ENCODE results near the gene KATNB1. TPM values are rescaled to one million over a fixed set of nuclear protein-coding genes. Genes with fewer than 3 reads are reported as not detected.

KATNB1 gene
- total and polyA plus RNA-seq, 7 experiments from 2014 or later: 20.4 to 32.9 (median 26.0) TPM

GRCh38 chr16:57801809-57802340 lies 66.3 kb downstream of the KATNB1 start:
- H3K4me1 ChIP-seq (ENCODE audit: control insufficient read depth in 2 of 2, insufficient read depth in 2 of 2, low read length in 2 of 2): peaks cover 0 to 12% of the 10 kb centered on the region in 2 donors
- peaks cover 9 to 61% (median 24%) of the 10 kb centered on the region in 5 donors for H3K27me3 Mint-ChIP-seq
- CTCF ChIA-PET: no interaction called here
- POLR2A ChIA-PET: no interaction called here
- intact Hi-C loops (cut with micrococcal nuclease): loop anchor here in 1 of 2 donors (1.0 kb wide), 1 partner anchor 8 kb away; no protein-coding TSS in a partner anchor
- H3K36me3 ChIP-seq (ENCODE audit: control insufficient read depth in 2 of 3, insufficient read depth in 3 of 3, low read length in 3 of 3): no peaks in the 10 kb centered on the region
- ATAC-seq: no peak
- peaks cover 0 to 8% of the 10 kb centered on the region in 2 donors for H3K27me3 ChIP-seq (ENCODE audit: control insufficient read depth in 2 of 2, insufficient read depth in 2 of 2, low read length in 2 of 2)
- H3K4me1 Mint-ChIP-seq: peaks cover 19 to 38% (median 31%) of the 10 kb centered on the region in 7 donors
- H3K27ac Mint-ChIP-seq: no peak overlapping the region
- H3K36me3 Mint-ChIP-seq: peaks cover 0 to 6% (median 0%) of the 10 kb centered on the region in 5 donors
- H3K4me3 ChIP-seq (ENCODE audit: low read length): no peak overlapping the region
- peak overlapping the region in 6 of 10 donors; percentile 4 to 60 (median 40) for H3K4me3 Mint-ChIP-seq
- H3K9me3 Mint-ChIP-seq: peaks cover 0 to 3% (median 0%) of the 10 kb centered on the region in 11 donors
- DNase-seq: no peak
- no peak overlapping the region for H3K27ac ChIP-seq (ENCODE audit: low read depth, low read length)
- H3K9me3 ChIP-seq (ENCODE audit: control insufficient read depth in 2 of 3, low read length in 3 of 3): no peaks in the 10 kb centered on the region

- no peak within 1 kb of the TSS for H3K27ac ChIP-seq (ENCODE audit: low read depth, low read length)
- Mint-ChIP-seq H3K9me3 (peaks cover 0 to 3% (median 0%) of the 10 kb centered on the region in 11 donors), H3K27me3 (peaks cover 13 to 68% (median 23%) of the 10 kb centered on the region in 5 donors), H3K27ac (peak within 1 kb of the TSS in 8 of 9 donors; percentile 6 to 72 (median 52)), H3K36me3 (peaks cover 0 to 6% (median 0%) of the 10 kb centered on the region in 5 donors), H3K4me1 (peaks cover 19 to 39% (median 32%) of the 10 kb centered on the region in 7 donors), H3K4me3 (peak within 1 kb of the TSS; percentile 82 to 98 (median 90))
- ChIA-PET POLR2A (no interaction called here), CTCF (interaction anchor here (0.7 to 1.0 kb wide), 2 partner anchors 14 to 206 kb away, joined by 3 read pairs; no protein-coding TSS in a partner anchor)
- H3K27me3 ChIP-seq (ENCODE audit: control insufficient read depth in 2 of 2, insufficient read depth in 2 of 2, low read length in 2 of 2): peaks cover 0 to 8% of the 10 kb centered on the region in 2 donors
- no peaks in the 10 kb centered on the region for H3K9me3 ChIP-seq (ENCODE audit: control insufficient read depth in 2 of 3, low read length in 3 of 3)
- H3K4me3 ChIP-seq (ENCODE audit: low read length): peak within 1 kb of the TSS; percentile 39
- peaks cover 0 to 12% of the 10 kb centered on the region in 2 donors for H3K4me1 ChIP-seq (ENCODE audit: control insufficient read depth in 2 of 2, insufficient read depth in 2 of 2, low read length in 2 of 2)
- ATAC-seq (peak; percentile 80), DNase-seq (peak in 5 of 9 donors; percentile 19 to 77 (median 30))
- intact Hi-C loops (cut with micrococcal nuclease): loop anchor here in 1 of 2 donors (1.0 kb wide), 1 partner anchor 8 kb away; no protein-coding TSS in a partner anchor
- H3K36me3 ChIP-seq (ENCODE audit: control insufficient read depth in 2 of 3, insufficient read depth in 3 of 3, low read length in 3 of 3): no peaks in the 10 kb centered on the region
Observed at GRCh38 chr16:57802341-57803133, 67.0 kb downstream of the KATNB1 start, which contains the start of gene KIFC3. Gene KIFC3, minus strand, starts transcription at chr16:57802491. Its CDS starts 4,248 bp downstream, at chr16:57798243.

GRCh38 chr16:57803134-57803990 lies 67.8 kb downstream of the KATNB1 start:
- Histone ChIP-seq H3K27me3 (ENCODE audit: control insufficient read depth in 2 of 2, insufficient read depth in 2 of 2, low read length in 2 of 2) (peaks cover 0 to 8% of the 10 kb centered on the region in 2 donors), H3K36me3 (ENCODE audit: control insufficient read depth in 2 of 3, insufficient read depth in 3 of 3, low read length in 3 of 3) (no peaks in the 10 kb centered on the region), H3K4me3 (ENCODE audit: low read length) (peak overlapping the region; percentile 39), H3K27ac (ENCODE audit: low read depth, low read length) (no peak overlapping the region), H3K9me3 (ENCODE audit: control insufficient read depth in 2 of 3, low read length in 3 of 3) (no peaks in the 10 kb centered on the region), H3K4me1 (ENCODE audit: control insufficient read depth in 2 of 2, insufficient read depth in 2 of 2, low read length in 2 of 2) (peaks cover 5 to 18% of the 10 kb centered on the region in 2 donors)
- H3K27me3 Mint-ChIP-seq: peaks cover 17 to 71% (median 26%) of the 10 kb centered on the region in 5 donors
- ATAC-seq: no peak
- CTCF ChIA-PET: interaction anchor here (0.7 to 1.0 kb wide), 2 partner anchors 13 to 205 kb away, joined by 3 read pairs; no protein-coding TSS in a partner anchor
- peaks cover 23 to 47% (median 35%) of the 10 kb centered on the region in 7 donors for H3K4me1 Mint-ChIP-seq
- H3K27ac Mint-ChIP-seq: peak overlapping the region in 4 of 9 donors; percentile 26 to 72 (median 64)
- H3K36me3 Mint-ChIP-seq: peaks cover 0 to 6% (median 0%) of the 10 kb centered on the region in 5 donors
- no peak for DNase-seq
- POLR2A ChIA-PET: no interaction called here
- intact Hi-C loops (cut with micrococcal nuclease): no loop called here
- peak overlapping the region; percentile 82 to 98 (median 90) for H3K4me3 Mint-ChIP-seq
- peaks cover 0 to 4% (median 0%) of the 10 kb centered on the region in 11 donors for H3K9me3 Mint-ChIP-seq

GRCh38 chr16:57804111-57804837 lies 68.7 kb downstream of the KATNB1 start:
- Mint-ChIP-seq H3K36me3 (peaks cover 0 to 6% (median 0%) of the 10 kb centered on the region in 5 donors), H3K27ac (no peak overlapping the region), H3K4me3 (peak overlapping the region in 1 of 10 donors; percentile 6), H3K4me1 (peaks cover 21 to 44% (median 30%) of the 10 kb centered on the region in 7 donors), H3K9me3 (peaks cover 0 to 5% (median 0%) of the 10 kb centered on the region in 11 donors), H3K27me3 (peaks cover 21 to 69% (median 31%) of the 10 kb centered on the region in 5 donors)
- no peak overlapping the region for H3K4me3 ChIP-seq (ENCODE audit: low read length)
- CTCF ChIA-PET: no interaction called here
- H3K27me3 ChIP-seq (ENCODE audit: control insufficient read depth in 2 of 2, insufficient read depth in 2 of 2, low read length in 2 of 2): peaks cover 0 to 8% of the 10 kb centered on the region in 2 donors
- DNase-seq (no peak), ATAC-seq (no peak)
- no peaks in the 10 kb centered on the region for H3K36me3 ChIP-seq (ENCODE audit: control insufficient read depth in 2 of 3, insufficient read depth in 3 of 3, low read length in 3 of 3)
- intact Hi-C loops (cut with micrococcal nuclease): no loop called here
- no peaks in the 10 kb centered on the region for H3K9me3 ChIP-seq (ENCODE audit: control insufficient read depth in 2 of 3, low read length in 3 of 3)
- POLR2A ChIA-PET: no interaction called here
- no peak overlapping the region for H3K27ac ChIP-seq (ENCODE audit: low read depth, low read length)
- H3K4me1 ChIP-seq (ENCODE audit: control insufficient read depth in 2 of 2, insufficient read depth in 2 of 2, low read length in 2 of 2): peaks cover 8 to 27% of the 10 kb centered on the region in 2 donors

- DNase-seq: no peak
- Mint-ChIP-seq H3K9me3 (peaks cover 0 to 5% (median 0%) of the 10 kb centered on the region in 11 donors), H3K27me3 (peaks cover 26 to 62% (median 28%) of the 10 kb centered on the region in 5 donors), H3K27ac (no peak overlapping the region), H3K36me3 (peaks cover 0 to 6% (median 0%) of the 10 kb centered on the region in 5 donors), H3K4me3 (no peak overlapping the region), H3K4me1 (peaks cover 15 to 41% (median 26%) of the 10 kb centered on the region in 7 donors)
- H3K4me1 ChIP-seq (ENCODE audit: control insufficient read depth in 2 of 2, insufficient read depth in 2 of 2, low read length in 2 of 2): peaks cover 8 to 36% of the 10 kb centered on the region in 2 donors
- ChIA-PET POLR2A (no interaction called here), CTCF (interaction anchor here (0.6 kb wide), 1 partner anchor 212 kb away, joined by 3 read pairs; no protein-coding TSS in a partner anchor)
- H3K9me3 ChIP-seq (ENCODE audit: control insufficient read depth in 2 of 3, low read length in 3 of 3): no peaks in the 10 kb centered on the region
- no peaks in the 10 kb centered on the region for H3K36me3 ChIP-seq (ENCODE audit: control insufficient read depth in 2 of 3, insufficient read depth in 3 of 3, low read length in 3 of 3)
- no peak overlapping the region for H3K27ac ChIP-seq (ENCODE audit: low read depth, low read length)
- ATAC-seq: no peak
- H3K4me3 ChIP-seq (ENCODE audit: low read length): no peak overlapping the region
- H3K27me3 ChIP-seq (ENCODE audit: control insufficient read depth in 2 of 2, insufficient read depth in 2 of 2, low read length in 2 of 2): peaks cover 0 to 8% of the 10 kb centered on the region in 2 donors
- intact Hi-C loops (cut with micrococcal nuclease): no loop called here
Observed at GRCh38 chr16:57805176-57805575, 69.6 kb downstream of the KATNB1 start.

Measured in naive thymus-derived CD4-positive, alpha-beta T cell (primary cell).